ENCODE data around the gene MALRD1. TPM values are rescaled to one million over a fixed set of nuclear protein-coding genes. Genes with fewer than 3 reads are reported as not detected.

Gene MALRD1
- total and polyA plus RNA-seq, 2 donors from 2014 or later = 2.0 to 2.4 TPM

GRCh38 chr10:19480353-19480752, 431.8 kb downstream of the MALRD1 start:
- DNase-seq (no peak), FAIRE-seq (no peak)
- Histone ChIP-seq H3K27ac (ENCODE audit: low read depth in 2 of 2, low read length in 2 of 2) (no peak overlapping the region), H3K9ac (ENCODE audit: low read length in 3 of 3) (no peak overlapping the region), H3K27me3 (ENCODE audit: control insufficient read depth, insufficient read depth, low read length) (no peaks in the 10 kb centered on the region), H3K4me1 (ENCODE audit: control insufficient read depth in 2 of 3, insufficient read depth in 2 of 3, low read depth in 1 of 3, low read length in 3 of 3) (no peaks in the 10 kb centered on the region), H3K9me3 (ENCODE audit: control insufficient read depth in 2 of 3, insufficient read depth in 1 of 3, low read length in 3 of 3) (no peaks in the 10 kb centered on the region), H3K36me3 (ENCODE audit: control insufficient read depth in 2 of 3, insufficient read depth in 3 of 3, low read length in 3 of 3) (no peaks in the 10 kb centered on the region), H3K4me3 (ENCODE audit: low read length in 3 of 3) (no peak overlapping the region)
- no peak for TF ChIP-seq CTCF (IDR thresholded peaks at IDR 0.05; ENCODE audit: borderline replicate concordance, extremely low read depth, insufficient read depth)
- intact Hi-C loops (cut with DNase I) = no loop called here

GRCh38 chr10:19483421-19483820, 434.8 kb downstream of the MALRD1 start:
- no peak overlapping the region for H3K27ac ChIP-seq (ENCODE audit: low read depth in 2 of 2, low read length in 2 of 2)
- no peak for DNase-seq
- intact Hi-C loops (cut with DNase I) = no loop called here
- TF ChIP-seq CTCF (IDR thresholded peaks at IDR 0.05; ENCODE audit: borderline replicate concordance, extremely low read depth, insufficient read depth) = no peak
- FAIRE-seq = no peak
- H3K4me3 ChIP-seq (ENCODE audit: low read length in 3 of 3) = no peak overlapping the region
- no peaks in the 10 kb centered on the region for H3K27me3 ChIP-seq (ENCODE audit: control insufficient read depth, insufficient read depth, low read length)
- no peaks in the 10 kb centered on the region for H3K4me1 ChIP-seq (ENCODE audit: control insufficient read depth in 2 of 3, insufficient read depth in 2 of 3, low read depth in 1 of 3, low read length in 3 of 3)
- H3K9me3 ChIP-seq (ENCODE audit: control insufficient read depth in 2 of 3, insufficient read depth in 1 of 3, low read length in 3 of 3) = no peaks in the 10 kb centered on the region
- no peak overlapping the region for H3K9ac ChIP-seq (ENCODE audit: low read length in 3 of 3)
- no peaks in the 10 kb centered on the region for H3K36me3 ChIP-seq (ENCODE audit: control insufficient read depth in 2 of 3, insufficient read depth in 3 of 3, low read length in 3 of 3)

GRCh38 chr10:19488592-19489280, 440.1 kb downstream of the MALRD1 start:
- Histone ChIP-seq H3K36me3 (ENCODE audit: control insufficient read depth in 2 of 3, insufficient read depth in 3 of 3, low read length in 3 of 3) (no peaks in the 10 kb centered on the region), H3K4me1 (ENCODE audit: control insufficient read depth in 2 of 3, insufficient read depth in 2 of 3, low read depth in 1 of 3, low read length in 3 of 3) (no peaks in the 10 kb centered on the region), H3K9ac (ENCODE audit: low read length in 3 of 3) (no peak overlapping the region), H3K9me3 (ENCODE audit: control insufficient read depth in 2 of 3, insufficient read depth in 1 of 3, low read length in 3 of 3) (no peaks in the 10 kb centered on the region), H3K27ac (ENCODE audit: low read depth in 2 of 2, low read length in 2 of 2) (no peak overlapping the region), H3K4me3 (ENCODE audit: low read length in 3 of 3) (peak overlapping the region; percentile 37 to 57 (median 57)), H3K27me3 (ENCODE audit: control insufficient read depth, insufficient read depth, low read length) (no peaks in the 10 kb centered on the region)
- intact Hi-C loops (cut with DNase I) = no loop called here
- TF ChIP-seq CTCF (IDR thresholded peaks at IDR 0.05; ENCODE audit: borderline replicate concordance, extremely low read depth, insufficient read depth) = no peak
- FAIRE-seq (no peak), DNase-seq (peak; percentile 68 to 84 (median 77))

- no peaks in the 10 kb centered on the region for H3K36me3 ChIP-seq (ENCODE audit: control insufficient read depth in 2 of 3, insufficient read depth in 3 of 3, low read length in 3 of 3)
- H3K4me1 ChIP-seq (ENCODE audit: control insufficient read depth in 2 of 3, insufficient read depth in 2 of 3, low read depth in 1 of 3, low read length in 3 of 3) = no peaks in the 10 kb centered on the region
- no peak overlapping the region for H3K9ac ChIP-seq (ENCODE audit: low read length in 3 of 3)
- intact Hi-C loops (cut with DNase I) = no loop called here
- FAIRE-seq (no peak), DNase-seq (no peak)
- H3K9me3 ChIP-seq (ENCODE audit: control insufficient read depth in 2 of 3, insufficient read depth in 1 of 3, low read length in 3 of 3) = peaks cover 0 to 5% (median 0%) of the 10 kb centered on the region in 3 donors
- H3K4me3 ChIP-seq (ENCODE audit: low read length in 3 of 3) = no peak overlapping the region
- H3K27ac ChIP-seq (ENCODE audit: low read depth in 2 of 2, low read length in 2 of 2) = no peak overlapping the region
- no peaks in the 10 kb centered on the region for H3K27me3 ChIP-seq (ENCODE audit: control insufficient read depth, insufficient read depth, low read length)
- TF ChIP-seq CTCF (IDR thresholded peaks at IDR 0.05; ENCODE audit: borderline replicate concordance, extremely low read depth, insufficient read depth) = no peak
Observed at GRCh38 chr10:19491166-19491565, 442.6 kb downstream of the MALRD1 start.

All from kidney (tissue), 14 donors.